Neural cell (in vitro differentiated cells): ENCODE measurements around the gene OPRM1. TPM values are rescaled to one million over a fixed set of nuclear protein-coding genes. Genes with fewer than 3 reads are reported as not detected.

Experiments
- H2AFZ ChIP-seq: fragments of 200-600, 300-800 bp; sonication (generic), shearing (Covaris generic); 2 replicates; pipeline ENCODE4 v1.6.0; 2014; ENCODE audit warnings: low read depth, mild to moderate bottlenecking, antibody characterized with exemption, low read length, moderate library complexity
- H3F3A ChIP-seq: fragments of 200-600 bp; shearing (Covaris generic); 2 replicates; pipeline ENCODE4 v1.6.1; 2016; ENCODE audit warnings: mild to moderate bottlenecking, moderate library complexity, mixed read lengths, antibody characterized with exemption, low read length; ENCODE audit not compliant: insufficient read depth, poor library complexity, severe bottlenecking
- H3K27ac ChIP-seq: fragments of 200-600, 300-800 bp; sonication (generic), shearing (Covaris generic); 2 replicates; pipeline ENCODE4 v1.5.1; 2014; ENCODE audit warnings: mild to moderate bottlenecking, low read length, moderate library complexity
- H3K27me3 ChIP-seq: fragments of 300-800, 200-600 bp; sonication (generic), shearing (Covaris generic); 2 replicates; pipeline ENCODE4 v1.6.0; 2014; ENCODE audit warnings: mild to moderate bottlenecking, low read depth, low read length, moderate library complexity; ENCODE audit not compliant: insufficient read depth
- H3K36me3 ChIP-seq: fragments of 300-800, 200-600 bp; sonication (generic), shearing (Covaris generic); 2 replicates; pipeline ENCODE4 v1.5.1; 2014; ENCODE audit warnings: mild to moderate bottlenecking, antibody characterized with exemption, low read length, moderate library complexity; ENCODE audit not compliant: insufficient read depth
- H3K4me2 ChIP-seq: fragments of 300-800, 200-600 bp; sonication (generic), shearing (Covaris generic); 2 replicates; pipeline ENCODE4 v1.6.0; 2014; ENCODE audit warnings: mild to moderate bottlenecking, low read length
- H3K4me3 ChIP-seq: fragments of 300-800, 200-600 bp; sonication (generic), shearing (Covaris generic); 2 replicates; pipeline ENCODE4 v1.5.1; 2014; ENCODE audit warnings: mild to moderate bottlenecking, low read length, moderate library complexity
- H3K79me2 ChIP-seq: fragments of 200-600 bp; shearing (Covaris generic); replicated peaks from 2 replicates; pipeline ENCODE4 v1.6.0; 2014; ENCODE audit warnings: mild to moderate bottlenecking, low read length, moderate library complexity; ENCODE audit not compliant: insufficient read depth
- H3K9ac ChIP-seq: fragments of 300-800, 200-600 bp; sonication (generic), shearing (Covaris generic); 2 replicates; pipeline ENCODE4 v1.6.1; 2016; ENCODE audit warnings: mild to moderate bottlenecking, low read length, mixed read lengths
- H3K9me2 ChIP-seq: fragments of 200-600 bp; shearing (Covaris generic); 2 replicates; pipeline ENCODE4 v1.6.1; 2016; ENCODE audit warnings: mild to moderate bottlenecking, low read length, mixed read lengths; ENCODE audit not compliant: insufficient read depth
- H3K9me3 ChIP-seq: fragments of 200-600, 300-800 bp; sonication (generic), shearing (Covaris generic); 2 replicates; pipeline ENCODE4 v1.6.1; 2016; ENCODE audit warnings: mild to moderate bottlenecking, mixed run types, low read length, moderate library complexity, mixed read lengths
- H4K20me1 ChIP-seq: fragments of 200-600 bp; shearing (Covaris generic); 2 replicates; pipeline ENCODE4 v1.6.1; 2016; ENCODE audit warnings: mild to moderate bottlenecking, mixed run types; ENCODE audit not compliant: insufficient read depth
- EP300 ChIP-seq: fragments of 450-650 bp; conservative IDR thresholded peaks from 2 replicates; pipeline ENCODE4 v1.6.1; 2014; ENCODE audit warnings: antibody characterized with exemption, mild to moderate bottlenecking, moderate library complexity; ENCODE audit not compliant: poor library complexity, severe bottlenecking
- EZH2 ChIP-seq: fragments of 200-600, 300-800 bp; shearing (Covaris generic), sonication (generic); IDR thresholded peaks from 2 replicates; pipeline ENCODE4 v1.6.1; 2014; ENCODE audit warnings: antibody characterized with exemption, low read length, borderline replicate concordance, mild to moderate bottlenecking; ENCODE audit not compliant: insufficient read depth, poor library complexity, severe bottlenecking
- MXI1 ChIP-seq: fragments of 450-650 bp; conservative IDR thresholded peaks from 2 replicates; pipeline ENCODE4 v1.6.1; 2014; ENCODE audit warnings: antibody characterized with exemption, mild to moderate bottlenecking; ENCODE audit not compliant: poor library complexity, severe bottlenecking
- POLR2AphosphoS5 ChIP-seq: IDR thresholded peaks from 2 replicates; pipeline ENCODE4 v1.6.1; 2012
- RAD21 ChIP-seq: fragments of 450-650 bp; conservative IDR thresholded peaks from 2 replicates; pipeline ENCODE4 v1.6.1; 2014; ENCODE audit warnings: antibody characterized with exemption, mild to moderate bottlenecking, moderate library complexity
- SMC3 ChIP-seq: fragments of 450-650 bp; conservative IDR thresholded peaks from 2 replicates; pipeline ENCODE4 v1.6.1; 2014; ENCODE audit warnings: antibody characterized with exemption, mild to moderate bottlenecking, moderate library complexity; ENCODE audit not compliant: poor library complexity
- TAF1 ChIP-seq: IDR thresholded peaks from 2 replicates; pipeline ENCODE4 v1.6.1; 2012; ENCODE audit warnings: low read depth
- polyA plus RNA-seq: library from polyadenylated mRNA; depleted of rRNA; stranded (reverse); fragments of >200 nt; gene quantifications from 2 replicates; pipeline ENCODE4 v1.2.3, GENCODE V29; 2014
- TF ChIP-seq, protein P1 (sequence below): fragments of 450-650 bp; IDR thresholded peaks from 2 replicates; pipeline ENCODE4 v1.5.1; 2014; ENCODE audit warnings: antibody characterized with exemption, mild to moderate bottlenecking, moderate library complexity; ENCODE audit not compliant: poor library complexity, severe bottlenecking
- TF ChIP-seq, protein P2 (sequence below): IDR thresholded peaks from 2 replicates; pipeline ENCODE4 v1.6.1; 2012; ENCODE audit warnings: borderline replicate concordance

OPRM1 gene
- polyA plus RNA-seq, 1 donor from 2014 or later: 1.5 TPM

DNA sequence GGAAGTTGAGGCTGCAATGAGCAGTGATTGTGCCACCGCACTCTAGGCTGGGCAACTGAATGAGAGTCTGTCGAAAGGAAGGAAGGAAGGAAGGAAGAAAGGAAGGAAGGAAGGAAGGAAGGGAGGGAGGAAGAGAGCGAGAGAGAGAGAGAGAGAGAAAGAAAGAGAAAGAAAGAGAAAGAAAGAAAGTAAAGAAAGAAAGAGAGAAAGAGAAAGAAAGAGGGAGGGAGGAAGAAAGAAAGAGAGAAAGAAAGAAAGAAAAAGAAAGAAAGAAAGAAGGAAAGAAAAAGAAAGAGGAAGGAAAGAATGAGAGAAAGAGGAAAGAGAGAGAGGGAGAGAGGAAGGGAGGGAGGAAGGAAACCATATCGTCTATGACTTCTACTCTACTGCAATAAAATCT, 60.2 kb downstream of the OPRM1 start:
- H3K36me3 ChIP-seq: no peaks in the 10 kb centered on the region
- H3K4me3 ChIP-seq: no peak overlapping the region
- H3K9me2 ChIP-seq: no peaks in the 10 kb centered on the region
- H3F3A ChIP-seq: no peaks in the 10 kb centered on the region
- H2AFZ ChIP-seq: no peak overlapping the region
- no peaks in the 10 kb centered on the region for H4K20me1 ChIP-seq
- H3K79me2 ChIP-seq: no peaks in the 10 kb centered on the region
- no peaks in the 10 kb centered on the region for H3K9me3 ChIP-seq
- no peak overlapping the region for H3K4me2 ChIP-seq
- TF ChIP-seq, protein P1, sequence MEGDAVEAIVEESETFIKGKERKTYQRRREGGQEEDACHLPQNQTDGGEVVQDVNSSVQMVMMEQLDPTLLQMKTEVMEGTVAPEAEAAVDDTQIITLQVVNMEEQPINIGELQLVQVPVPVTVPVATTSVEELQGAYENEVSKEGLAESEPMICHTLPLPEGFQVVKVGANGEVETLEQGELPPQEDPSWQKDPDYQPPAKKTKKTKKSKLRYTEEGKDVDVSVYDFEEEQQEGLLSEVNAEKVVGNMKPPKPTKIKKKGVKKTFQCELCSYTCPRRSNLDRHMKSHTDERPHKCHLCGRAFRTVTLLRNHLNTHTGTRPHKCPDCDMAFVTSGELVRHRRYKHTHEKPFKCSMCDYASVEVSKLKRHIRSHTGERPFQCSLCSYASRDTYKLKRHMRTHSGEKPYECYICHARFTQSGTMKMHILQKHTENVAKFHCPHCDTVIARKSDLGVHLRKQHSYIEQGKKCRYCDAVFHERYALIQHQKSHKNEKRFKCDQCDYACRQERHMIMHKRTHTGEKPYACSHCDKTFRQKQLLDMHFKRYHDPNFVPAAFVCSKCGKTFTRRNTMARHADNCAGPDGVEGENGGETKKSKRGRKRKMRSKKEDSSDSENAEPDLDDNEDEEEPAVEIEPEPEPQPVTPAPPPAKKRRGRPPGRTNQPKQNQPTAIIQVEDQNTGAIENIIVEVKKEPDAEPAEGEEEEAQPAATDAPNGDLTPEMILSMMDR: no peak
- TF ChIP-seq, protein P2, sequence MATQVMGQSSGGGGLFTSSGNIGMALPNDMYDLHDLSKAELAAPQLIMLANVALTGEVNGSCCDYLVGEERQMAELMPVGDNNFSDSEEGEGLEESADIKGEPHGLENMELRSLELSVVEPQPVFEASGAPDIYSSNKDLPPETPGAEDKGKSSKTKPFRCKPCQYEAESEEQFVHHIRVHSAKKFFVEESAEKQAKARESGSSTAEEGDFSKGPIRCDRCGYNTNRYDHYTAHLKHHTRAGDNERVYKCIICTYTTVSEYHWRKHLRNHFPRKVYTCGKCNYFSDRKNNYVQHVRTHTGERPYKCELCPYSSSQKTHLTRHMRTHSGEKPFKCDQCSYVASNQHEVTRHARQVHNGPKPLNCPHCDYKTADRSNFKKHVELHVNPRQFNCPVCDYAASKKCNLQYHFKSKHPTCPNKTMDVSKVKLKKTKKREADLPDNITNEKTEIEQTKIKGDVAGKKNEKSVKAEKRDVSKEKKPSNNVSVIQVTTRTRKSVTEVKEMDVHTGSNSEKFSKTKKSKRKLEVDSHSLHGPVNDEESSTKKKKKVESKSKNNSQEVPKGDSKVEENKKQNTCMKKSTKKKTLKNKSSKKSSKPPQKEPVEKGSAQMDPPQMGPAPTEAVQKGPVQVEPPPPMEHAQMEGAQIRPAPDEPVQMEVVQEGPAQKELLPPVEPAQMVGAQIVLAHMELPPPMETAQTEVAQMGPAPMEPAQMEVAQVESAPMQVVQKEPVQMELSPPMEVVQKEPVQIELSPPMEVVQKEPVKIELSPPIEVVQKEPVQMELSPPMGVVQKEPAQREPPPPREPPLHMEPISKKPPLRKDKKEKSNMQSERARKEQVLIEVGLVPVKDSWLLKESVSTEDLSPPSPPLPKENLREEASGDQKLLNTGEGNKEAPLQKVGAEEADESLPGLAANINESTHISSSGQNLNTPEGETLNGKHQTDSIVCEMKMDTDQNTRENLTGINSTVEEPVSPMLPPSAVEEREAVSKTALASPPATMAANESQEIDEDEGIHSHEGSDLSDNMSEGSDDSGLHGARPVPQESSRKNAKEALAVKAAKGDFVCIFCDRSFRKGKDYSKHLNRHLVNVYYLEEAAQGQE: no peak
- TF ChIP-seq TAF1 (no peak), EP300 (no peak), RAD21 (no peak), SMC3 (no peak), EZH2 (no peak), POLR2AphosphoS5 (no peak), MXI1 (no peak)
- H3K9ac ChIP-seq: no peak overlapping the region
- H3K27ac ChIP-seq: no peak overlapping the region
- no peaks in the 10 kb centered on the region for H3K27me3 ChIP-seq

DNA sequence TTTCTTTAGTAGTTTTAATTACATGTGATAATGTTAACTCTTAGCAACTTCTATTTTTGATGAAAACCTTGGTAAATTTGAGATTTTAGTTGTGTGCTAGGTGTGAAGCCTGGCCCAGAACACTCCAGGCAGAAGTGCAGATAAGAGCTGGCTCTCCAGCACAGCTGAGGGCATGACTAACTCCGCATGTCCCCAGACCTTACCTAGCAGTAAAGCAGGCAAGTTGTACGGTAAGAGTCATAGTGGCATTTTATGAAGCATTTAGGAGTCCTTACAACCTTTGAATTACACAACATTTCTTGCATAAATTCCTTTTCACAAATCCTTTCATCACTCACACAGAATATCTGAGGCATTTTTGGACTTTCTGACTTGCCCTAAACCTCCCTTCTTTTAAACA, 67.2 kb downstream of the OPRM1 start:
- Histone ChIP-seq H3K9me2 (no peaks in the 10 kb centered on the region), H3K4me3 (no peak overlapping the region), H3F3A (no peaks in the 10 kb centered on the region), H3K27me3 (no peaks in the 10 kb centered on the region), H3K36me3 (no peaks in the 10 kb centered on the region), H3K9me3 (no peaks in the 10 kb centered on the region), H2AFZ (no peak overlapping the region), H3K79me2 (no peaks in the 10 kb centered on the region), H3K27ac (no peak overlapping the region), H3K9ac (no peak overlapping the region), H3K4me2 (no peak overlapping the region), H4K20me1 (no peaks in the 10 kb centered on the region)
- no peak for TF ChIP-seq MXI1
- no peak for TF ChIP-seq TAF1
- TF ChIP-seq POLR2AphosphoS5: no peak
- no peak for TF ChIP-seq SMC3
- TF ChIP-seq EP300: no peak
- TF ChIP-seq, protein P1: no peak
- TF ChIP-seq, protein P2: no peak
- no peak for TF ChIP-seq EZH2
- no peak for TF ChIP-seq RAD21
